HEK293 (cell line): ENCODE results near the gene ERG.

Experiments
- CTCF ChIA-PET: fragments of 350-600 bp; formaldehyde crosslinking; extraction: SDS; loops from one replicate; lab custom pipeline; 2021; ENCODE audit warnings: antibody characterized with exemption; lab: Yijun Ruan, JAX
- POLR2A ChIA-PET: fragments of 300-600 bp; formaldehyde crosslinking; extraction: SDS; loops from one replicate; lab custom pipeline; 2020; ENCODE audit warnings: antibody characterized with exemption, inconsistent platforms; lab: Yijun Ruan, JAX
- H3K27ac ChIP-seq: fragments of 200-500 bp; sonication (Bioruptor generic); 2 replicates; pipeline ENCODE4 v1.5.1; 2014; ENCODE audit warnings: low read depth, low read length, control low read depth, inconsistent platforms; ENCODE audit errors: extremely low read depth
- H3K36me3 ChIP-seq, 2 experiments: fragments of 200-500 bp in 1 of 2; sonication (Bioruptor generic) in 1 of 2; 1 replicate in 1 of 2; 2 replicates in 1 of 2; pipeline ENCODE4 v1.5.1; 2014 to 2017; ENCODE audit warnings: inconsistent platforms in 2 of 2, low read length in 2 of 2; ENCODE audit not compliant: control insufficient read depth in 2 of 2, insufficient read depth in 1 of 2
- H3K4me1 ChIP-seq: fragments of 200-500 bp; sonication (Bioruptor generic); 2 replicates; pipeline ENCODE4 v1.5.1; 2014; ENCODE audit warnings: mild to moderate bottlenecking, low read length, inconsistent platforms; ENCODE audit not compliant: control insufficient read depth, insufficient read depth
- H3K4me3 ChIP-seq: 2 replicates; pipeline ENCODE4 v1.5.1; 2011; ENCODE audit warnings: low read depth, mild to moderate bottlenecking, control low read depth, low read length, moderate library complexity
- H3K9me3 ChIP-seq: fragments of 200-500 bp; sonication (Bioruptor generic); 2 replicates; pipeline ENCODE4 v1.5.1; 2014; ENCODE audit warnings: low read depth, low read length, inconsistent platforms; ENCODE audit not compliant: control insufficient read depth, insufficient read depth
- KLF8 ChIP-seq: fragments of 450-650 bp; formaldehyde crosslinking; IDR thresholded peaks from 2 replicates; pipeline ENCODE4 v1.5.1; 2016; ENCODE audit warnings: missing biosample characterization, missing genetic modification characterization
- MEIS1 ChIP-seq: sonication (generic); formaldehyde crosslinking; IDR thresholded peaks from 2 replicates; pipeline ENCODE4 v1.8.1; 2022; ENCODE audit warnings: missing genetic modification reagents, mild to moderate bottlenecking, borderline replicate concordance
- MYNN ChIP-seq: fragments of 450-650 bp; formaldehyde crosslinking; IDR thresholded peaks from 2 replicates; pipeline ENCODE4 v1.5.1; 2016; ENCODE audit warnings: missing biosample characterization, missing genetic modification characterization, borderline replicate concordance
- MZF1 ChIP-seq: fragments of 450-650 bp; formaldehyde crosslinking; IDR thresholded peaks from 2 replicates; pipeline ENCODE4 v1.5.1; 2017; ENCODE audit warnings: missing biosample characterization, missing genetic modification characterization, borderline replicate concordance
- SCRT2 ChIP-seq: fragments of 450-650 bp; formaldehyde crosslinking; IDR thresholded peaks from 2 replicates; pipeline ENCODE4 v1.5.1; 2016; ENCODE audit warnings: missing biosample characterization, missing genetic modification characterization
- ZNF10 ChIP-seq: fragments of 450-650 bp; formaldehyde crosslinking; IDR thresholded peaks from 2 replicates; pipeline ENCODE4 v1.5.1; 2017; ENCODE audit warnings: missing biosample characterization, missing genetic modification characterization
- ZNF133 ChIP-seq: fragments of 450-650 bp; formaldehyde crosslinking; IDR thresholded peaks from 2 replicates; pipeline ENCODE4 v1.5.1; 2016; ENCODE audit warnings: missing biosample characterization, missing genetic modification characterization
- ZNF146 ChIP-seq: fragments of 450-650 bp; formaldehyde crosslinking; IDR thresholded peaks from 2 replicates; pipeline ENCODE4 v1.5.1; 2016; ENCODE audit warnings: missing biosample characterization, missing genetic modification characterization
- ZNF148 ChIP-seq: fragments of 450-650 bp; formaldehyde crosslinking; IDR thresholded peaks from 2 replicates; pipeline ENCODE4 v1.5.0; 2017; ENCODE audit warnings: missing biosample characterization, missing genetic modification characterization, borderline replicate concordance
- ZNF214 ChIP-seq: fragments of 450-650 bp; formaldehyde crosslinking; IDR thresholded peaks from 2 replicates; pipeline ENCODE4 v1.5.1; 2017; ENCODE audit warnings: missing biosample characterization, mild to moderate bottlenecking, missing genetic modification characterization, borderline replicate concordance
- ZNF223 ChIP-seq: fragments of 450-650 bp; formaldehyde crosslinking; IDR thresholded peaks from 2 replicates; pipeline ENCODE4 v1.5.1; 2016; ENCODE audit warnings: missing biosample characterization, missing genetic modification characterization
- ZNF416 ChIP-seq: fragments of 450-650 bp; formaldehyde crosslinking; IDR thresholded peaks from 2 replicates; pipeline ENCODE4 v1.5.1; 2016; ENCODE audit warnings: missing biosample characterization, missing genetic modification characterization
- ZNF488 ChIP-seq: fragments of 450-650 bp; formaldehyde crosslinking; IDR thresholded peaks from 2 replicates; pipeline ENCODE4 v1.5.1; 2016; ENCODE audit warnings: missing biosample characterization, missing genetic modification characterization
- ZNF501 ChIP-seq: fragments of 450-650 bp; formaldehyde crosslinking; IDR thresholded peaks from 2 replicates; pipeline ENCODE4 v1.5.1; 2016; ENCODE audit warnings: missing biosample characterization, missing genetic modification characterization
- ZNF558 ChIP-seq: fragments of 450-650 bp; formaldehyde crosslinking; IDR thresholded peaks from 2 replicates; pipeline ENCODE4 v1.5.1; 2016; ENCODE audit warnings: missing biosample characterization, missing genetic modification characterization
- ZNF585B ChIP-seq: fragments of 450-650 bp; formaldehyde crosslinking; IDR thresholded peaks from 2 replicates; pipeline ENCODE4 v1.5.1; 2016; ENCODE audit warnings: missing biosample characterization, missing genetic modification characterization
- ZNF621 ChIP-seq: fragments of 450-650 bp; formaldehyde crosslinking; IDR thresholded peaks from 2 replicates; pipeline ENCODE4 v1.5.1; 2017; ENCODE audit warnings: missing biosample characterization, missing genetic modification characterization
- ZNF701 ChIP-seq: fragments of 450-650 bp; formaldehyde crosslinking; IDR thresholded peaks from 2 replicates; pipeline ENCODE4 v1.5.1; 2016; ENCODE audit warnings: missing biosample characterization, missing genetic modification characterization
- ZNF707 ChIP-seq: fragments of 450-650 bp; formaldehyde crosslinking; IDR thresholded peaks from 2 replicates; pipeline ENCODE4 v1.5.1; 2016; ENCODE audit warnings: missing biosample characterization, missing genetic modification characterization
- ZNF830 ChIP-seq: fragments of 450-650 bp; IDR thresholded peaks from 2 replicates; pipeline ENCODE4 v1.5.0; 2018; ENCODE audit warnings: missing biosample characterization, missing genetic modification characterization, low read depth, mild to moderate bottlenecking, moderate library complexity
- ZNF837 ChIP-seq: fragments of 450-650 bp; formaldehyde crosslinking; IDR thresholded peaks from 2 replicates; pipeline ENCODE4 v1.5.1; 2016; ENCODE audit warnings: missing biosample characterization, missing genetic modification characterization
- ZSCAN23 ChIP-seq: fragments of 450-650 bp; formaldehyde crosslinking; IDR thresholded peaks from 2 replicates; pipeline ENCODE4 v1.5.1; 2016; ENCODE audit warnings: missing biosample characterization, missing genetic modification characterization
- ZSCAN4 ChIP-seq: fragments of 450-650 bp; formaldehyde crosslinking; IDR thresholded peaks from 2 replicates; pipeline ENCODE4 v1.5.1; 2017; ENCODE audit warnings: missing biosample characterization, missing genetic modification characterization
- TF ChIP-seq, protein P1 (sequence below): fragments of 450-650 bp; formaldehyde crosslinking; IDR thresholded peaks from 2 replicates; pipeline ENCODE4 v1.5.1; 2016; ENCODE audit warnings: missing biosample characterization, missing genetic modification characterization
- TF ChIP-seq, protein P2 (sequence below): fragments of 450-650 bp; formaldehyde crosslinking; IDR thresholded peaks from 2 replicates; pipeline ENCODE4 v1.5.1; 2016; ENCODE audit warnings: missing biosample characterization, missing genetic modification characterization
- TF ChIP-seq, protein P3 (sequence below): IDR thresholded peaks from 2 replicates; pipeline ENCODE4 v1.6.1; 2011; ENCODE audit warnings: mild to moderate bottlenecking, low read depth, low read length, borderline replicate concordance
- TF ChIP-seq, protein P4 (sequence below): fragments of 450-650 bp; formaldehyde crosslinking; IDR thresholded peaks from 2 replicates; pipeline ENCODE4 v1.5.1; 2017; ENCODE audit warnings: missing biosample characterization, mild to moderate bottlenecking, missing genetic modification characterization, moderate library complexity

Gene ERG

DNA sequence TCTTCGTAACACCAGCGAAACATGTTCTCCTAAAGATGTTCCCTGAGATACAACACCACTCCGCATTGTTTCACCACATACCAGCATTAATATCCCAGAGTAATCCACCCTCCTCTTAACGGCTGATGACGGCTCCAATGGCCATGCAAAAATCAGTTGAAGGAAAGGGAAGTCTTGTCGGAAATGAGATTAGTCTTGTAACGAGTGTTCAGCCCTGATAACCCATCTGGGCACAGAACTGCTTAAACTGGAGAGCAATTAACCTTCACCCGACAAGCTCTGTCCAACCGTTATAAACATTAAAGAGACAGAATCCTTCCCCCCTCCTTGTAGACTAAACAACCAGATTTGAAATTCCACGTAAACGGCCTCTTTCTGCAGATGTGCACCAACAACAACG is 21.9 kb downstream of the ERG start (continued):
- TF ChIP-seq ZNF148: no peak
- TF ChIP-seq ZNF146 (tag by site-specific recombination): no peak

DNA sequence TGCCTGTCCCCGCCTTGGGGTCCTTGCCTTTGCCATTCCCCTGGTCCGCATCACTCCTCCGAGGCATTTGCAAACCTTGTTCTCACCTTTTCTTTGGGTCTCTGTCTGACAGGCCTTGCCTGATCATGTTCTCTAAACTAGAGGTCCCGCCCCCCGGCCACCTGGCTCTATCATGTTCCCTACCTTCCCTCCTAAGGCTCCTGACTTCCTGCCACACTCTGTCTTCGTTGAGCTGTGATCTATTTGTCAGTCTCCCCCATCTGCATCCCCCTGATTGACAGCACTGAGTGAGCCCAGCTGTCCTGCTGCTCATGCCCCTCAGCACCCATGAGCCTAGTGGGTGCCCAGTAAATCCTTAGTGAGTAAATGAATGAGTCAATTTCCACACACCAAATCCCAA is 22.8 kb downstream of the ERG start:
- CTCF ChIA-PET: no interaction called here
- H3K4me1 ChIP-seq: peaks cover 9% of the 10 kb centered on the region; the same call in 1 of the 2 replicates

GRCh38 chr21:38474796-38475195 is 23.5 kb downstream of the ERG start:
- H3K27ac ChIP-seq: no peak overlapping the region
- H3K9me3 ChIP-seq: no peaks in the 10 kb centered on the region
- H3K4me1 ChIP-seq: peaks cover 9% of the 10 kb centered on the region; the same call in 1 of the 2 replicates
- CTCF ChIA-PET: no interaction called here
- H3K36me3 ChIP-seq: no peaks in the 10 kb centered on the region
- POLR2A ChIA-PET: no interaction called here
- no peak overlapping the region for H3K4me3 ChIP-seq
- no peak for TF ChIP-seq ZNF133 (tag by site-specific recombination)
- no peak for TF ChIP-seq ZNF558 (tag by site-specific recombination)
- no peak for TF ChIP-seq KLF8 (tag by site-specific recombination)
- no peak for TF ChIP-seq ZNF837 (tag by site-specific recombination)
- no peak for TF ChIP-seq ZNF701
- TF ChIP-seq ZNF416: no peak
- TF ChIP-seq, protein P1, sequence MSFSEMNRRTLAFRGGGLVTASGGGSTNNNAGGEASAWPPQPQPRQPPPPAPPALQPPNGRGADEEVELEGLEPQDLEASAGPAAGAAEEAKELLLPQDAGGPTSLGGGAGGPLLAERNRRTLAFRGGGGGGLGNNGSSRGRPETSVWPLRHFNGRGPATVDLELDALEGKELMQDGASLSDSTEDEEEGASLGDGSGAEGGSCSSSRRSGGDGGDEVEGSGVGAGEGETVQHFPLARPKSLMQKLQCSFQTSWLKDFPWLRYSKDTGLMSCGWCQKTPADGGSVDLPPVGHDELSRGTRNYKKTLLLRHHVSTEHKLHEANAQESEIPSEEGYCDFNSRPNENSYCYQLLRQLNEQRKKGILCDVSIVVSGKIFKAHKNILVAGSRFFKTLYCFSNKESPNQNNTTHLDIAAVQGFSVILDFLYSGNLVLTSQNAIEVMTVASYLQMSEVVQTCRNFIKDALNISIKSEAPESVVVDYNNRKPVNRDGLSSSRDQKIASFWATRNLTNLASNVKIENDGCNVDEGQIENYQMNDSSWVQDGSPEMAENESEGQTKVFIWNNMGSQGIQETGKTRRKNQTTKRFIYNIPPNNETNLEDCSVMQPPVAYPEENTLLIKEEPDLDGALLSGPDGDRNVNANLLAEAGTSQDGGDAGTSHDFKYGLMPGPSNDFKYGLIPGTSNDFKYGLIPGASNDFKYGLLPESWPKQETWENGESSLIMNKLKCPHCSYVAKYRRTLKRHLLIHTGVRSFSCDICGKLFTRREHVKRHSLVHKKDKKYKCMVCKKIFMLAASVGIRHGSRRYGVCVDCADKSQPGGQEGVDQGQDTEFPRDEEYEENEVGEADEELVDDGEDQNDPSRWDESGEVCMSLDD: no peak
- TF ChIP-seq, protein P2, sequence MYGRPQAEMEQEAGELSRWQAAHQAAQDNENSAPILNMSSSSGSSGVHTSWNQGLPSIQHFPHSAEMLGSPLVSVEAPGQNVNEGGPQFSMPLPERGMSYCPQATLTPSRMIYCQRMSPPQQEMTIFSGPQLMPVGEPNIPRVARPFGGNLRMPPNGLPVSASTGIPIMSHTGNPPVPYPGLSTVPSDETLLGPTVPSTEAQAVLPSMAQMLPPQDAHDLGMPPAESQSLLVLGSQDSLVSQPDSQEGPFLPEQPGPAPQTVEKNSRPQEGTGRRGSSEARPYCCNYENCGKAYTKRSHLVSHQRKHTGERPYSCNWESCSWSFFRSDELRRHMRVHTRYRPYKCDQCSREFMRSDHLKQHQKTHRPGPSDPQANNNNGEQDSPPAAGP: no peak
- no peak for TF ChIP-seq ZNF501 (tag by site-specific recombination)
- TF ChIP-seq MYNN (tag by site-specific recombination): no peak
- TF ChIP-seq, protein P3, sequence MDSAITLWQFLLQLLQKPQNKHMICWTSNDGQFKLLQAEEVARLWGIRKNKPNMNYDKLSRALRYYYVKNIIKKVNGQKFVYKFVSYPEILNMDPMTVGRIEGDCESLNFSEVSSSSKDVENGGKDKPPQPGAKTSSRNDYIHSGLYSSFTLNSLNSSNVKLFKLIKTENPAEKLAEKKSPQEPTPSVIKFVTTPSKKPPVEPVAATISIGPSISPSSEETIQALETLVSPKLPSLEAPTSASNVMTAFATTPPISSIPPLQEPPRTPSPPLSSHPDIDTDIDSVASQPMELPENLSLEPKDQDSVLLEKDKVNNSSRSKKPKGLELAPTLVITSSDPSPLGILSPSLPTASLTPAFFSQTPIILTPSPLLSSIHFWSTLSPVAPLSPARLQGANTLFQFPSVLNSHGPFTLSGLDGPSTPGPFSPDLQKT: no peak
- TF ChIP-seq ZSCAN23 (tag by site-specific recombination): no peak

More for the DNA sequence above, 22.8 kb downstream of the ERG start:
- no peaks in the 10 kb centered on the region for H3K9me3 ChIP-seq
- no peak overlapping the region for H3K27ac ChIP-seq
- no peaks in the 10 kb centered on the region for H3K36me3 ChIP-seq
- H3K4me3 ChIP-seq: no peak overlapping the region
- TF ChIP-seq ZNF10 (tag by site-specific recombination): no peak
- TF ChIP-seq SCRT2 (tag by site-specific recombination): no peak
- TF ChIP-seq ZNF707 (tag by site-specific recombination): no peak
- TF ChIP-seq ZNF585B (tag by site-specific recombination): no peak
- no peak for TF ChIP-seq ZNF830 (tag by site-specific recombination)
- no peak for TF ChIP-seq ZNF621 (tag by site-specific recombination)
- TF ChIP-seq ZSCAN4: no peak
- TF ChIP-seq ZNF214: no peak
- TF ChIP-seq, protein P4, sequence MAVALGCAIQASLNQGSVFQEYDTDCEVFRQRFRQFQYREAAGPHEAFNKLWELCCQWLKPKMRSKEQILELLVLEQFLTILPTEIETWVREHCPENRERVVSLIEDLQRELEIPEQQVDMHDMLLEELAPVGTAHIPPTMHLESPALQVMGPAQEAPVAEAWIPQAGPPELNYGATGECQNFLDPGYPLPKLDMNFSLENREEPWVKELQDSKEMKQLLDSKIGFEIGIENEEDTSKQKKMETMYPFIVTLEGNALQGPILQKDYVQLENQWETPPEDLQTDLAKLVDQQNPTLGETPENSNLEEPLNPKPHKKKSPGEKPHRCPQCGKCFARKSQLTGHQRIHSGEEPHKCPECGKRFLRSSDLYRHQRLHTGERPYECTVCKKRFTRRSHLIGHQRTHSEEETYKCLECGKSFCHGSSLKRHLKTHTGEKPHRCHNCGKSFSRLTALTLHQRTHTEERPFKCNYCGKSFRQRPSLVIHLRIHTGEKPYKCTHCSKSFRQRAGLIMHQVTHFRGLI: no peak
- no peak for TF ChIP-seq MZF1
- TF ChIP-seq ZNF488 (tag by site-specific recombination): no peak
- TF ChIP-seq ZNF837 (tag by site-specific recombination): no peak
- no peak for TF ChIP-seq ZNF223 (tag by site-specific recombination)
- TF ChIP-seq MEIS1 (CRISPR knock-in tag): no peak
- TF ChIP-seq, all 188 proteins: peak for 0
- POLR2A ChIA-PET: no interaction called here
